Measurements from ENCODE around the gene SLC16A2. TPM values are rescaled to one million over a fixed set of nuclear protein-coding genes. Genes with fewer than 3 reads are reported as not detected.
"Not testable (repeated sequence)": the region's sequence is repeated elsewhere in the genome, so short reads cannot be mapped to it uniquely, and the experiment has no call there.

SLC16A2 gene
- total RNA-seq, 1 experiment from 2014 or later, result 0.32 TPM

GRCh38 chrX:74467656-74468055, 46.4 kb downstream of the SLC16A2 start:
- ATAC-seq, result no peak
- Histone ChIP-seq H3K4me2 (ENCODE audit: low read length) (no peak overlapping the region), H3K9me2 (ENCODE audit: insufficient read depth) (no peaks in the 10 kb centered on the region), H3K27ac (ENCODE audit: low read depth, low read length) (no peak overlapping the region), H3K9me3 (ENCODE audit: control insufficient read depth in 1 of 2, insufficient read depth in 1 of 2, low read depth in 1 of 2, low read length in 2 of 2) (no peaks in the 10 kb centered on the region), H2AFZ (ENCODE audit: low read depth, low read length, poor library complexity, severe bottlenecking) (no peak overlapping the region), H3K36me3 (ENCODE audit: control insufficient read depth in 1 of 2, insufficient read depth in 2 of 2, low read length in 2 of 2) (no peaks in the 10 kb centered on the region), H3K79me2 (ENCODE audit: insufficient read depth, low read length) (no peaks in the 10 kb centered on the region), H3K27me3 (ENCODE audit: insufficient read depth, low read length) (no peaks in the 10 kb centered on the region), H3K4me1 (ENCODE audit: control insufficient read depth in 1 of 2, insufficient read depth in 2 of 2, low read length in 2 of 2) (no peaks in the 10 kb centered on the region), H3K9ac (ENCODE audit: low read length) (no peak overlapping the region), H4K20me1 (ENCODE audit: insufficient read depth) (no peaks in the 10 kb centered on the region), H3K4me3 (replicated peaks in 1 of 2; ENCODE audit: low read depth in 1 of 2, low read length in 2 of 2) (no peak overlapping the region)
- BruUV-seq (replicated peaks), result no TSS peak
- ChIA-PET CTCF (no interaction called here), POLR2A (no interaction called here), RAD21 (ENCODE audit: low non-redundant PET in 1 of 2, low total read pairs in 2 of 2, uncharacterized antibody in 2 of 2, unreplicated experiment in 2 of 2) (no interaction called here)
- DNase-seq (ENCODE audit: low read depth, low spot score), result no peak
- TF ChIP-seq ZBTB33 (IDR thresholded peaks at IDR 0.05; ENCODE audit: extremely low read depth, insufficient replicate concordance, low read length), result no peak
- TF ChIP-seq EZH2phosphoT487 (IDR thresholded peaks at IDR 0.05; ENCODE audit: borderline replicate concordance), result no peak
- TF ChIP-seq EZH2 (IDR thresholded peaks at IDR 0.05), result no peak
- TF ChIP-seq RAD21 (IDR thresholded peaks at IDR 0.05; ENCODE audit: low read depth), result no peak
- intact Hi-C loops (cut with micrococcal nuclease), result no loop called here

DNA sequence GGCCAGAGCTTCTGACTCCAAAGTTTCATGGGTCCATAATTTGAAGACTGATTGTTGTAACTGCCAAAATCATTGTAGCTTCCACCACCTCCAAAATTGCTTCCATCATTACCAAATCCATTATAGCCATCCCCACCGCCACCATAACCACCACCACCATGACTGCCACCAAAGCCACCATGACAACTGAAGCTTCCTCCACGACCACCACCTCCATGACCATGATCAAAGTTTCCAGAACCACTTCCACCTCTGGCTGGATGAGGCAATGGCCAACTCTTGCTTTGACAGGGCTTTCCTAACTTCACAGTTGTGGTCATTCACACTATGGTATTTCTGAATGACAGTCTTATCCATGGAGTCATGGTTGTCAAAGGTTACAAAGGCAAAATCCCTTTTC, 51.8 kb downstream of the SLC16A2 start:
- H3K4me3 ChIP-seq (replicated peaks in 1 of 2; ENCODE audit: low read depth in 1 of 2, low read length in 2 of 2); ATAC-seq; H3K9me3 ChIP-seq (ENCODE audit: control insufficient read depth in 1 of 2, insufficient read depth in 1 of 2, low read depth in 1 of 2, low read length in 2 of 2); H3K9me2 ChIP-seq (ENCODE audit: insufficient read depth); H3K27ac ChIP-seq (ENCODE audit: low read depth, low read length); RAD21 ChIA-PET (ENCODE audit: low non-redundant PET in 1 of 2, low total read pairs in 2 of 2, uncharacterized antibody in 2 of 2, unreplicated experiment in 2 of 2); CTCF ChIA-PET; H3K4me2 ChIP-seq (ENCODE audit: low read length); H2AFZ ChIP-seq (ENCODE audit: low read depth, low read length, poor library complexity, severe bottlenecking); DNase-seq (ENCODE audit: low read depth, low spot score); H3K79me2 ChIP-seq (ENCODE audit: insufficient read depth, low read length); POLR2A ChIA-PET; H3K9ac ChIP-seq (ENCODE audit: low read length); H4K20me1 ChIP-seq (ENCODE audit: insufficient read depth); intact Hi-C loops (cut with micrococcal nuclease); BruUV-seq (replicated peaks); H3K4me1 ChIP-seq (ENCODE audit: control insufficient read depth in 1 of 2, insufficient read depth in 2 of 2, low read length in 2 of 2); H3K36me3 ChIP-seq (ENCODE audit: control insufficient read depth in 1 of 2, insufficient read depth in 2 of 2, low read length in 2 of 2); H3K27me3 ChIP-seq (ENCODE audit: insufficient read depth, low read length): not testable (repeated sequence)

All from HCT116 (cell line).